Panc1 (cell line): Measurements from ENCODE around the gene PPP1R15A. TPM values are rescaled to one million over a fixed set of nuclear protein-coding genes. Genes with fewer than 3 reads are reported as not detected.

Source experiments
- ATAC-seq: fragments of 200-7000 bp; cut with Tn5 transposase; 2 replicates; pipeline ENCODE4 v1.9.1; 2020; ENCODE audit warnings: mild to moderate bottlenecking, moderate library complexity
- BruUV-seq: library from RNA; stranded (reverse); fragments of 400-500 nt; replicated peaks from 2 replicates; lab custom pipeline; 2021; lab: Mats Ljungman, UMichigan
- CTCF ChIA-PET: fragments of 300-600 bp; sonication (Branson Sonifier 250); formaldehyde crosslinking; loops from one replicate; lab custom pipeline; 2022; ENCODE audit warnings: antibody characterized with exemption; lab: Charles Lee
- POLR2A ChIA-PET: fragments of 300-600 bp; sonication (Branson Sonifier 250); formaldehyde crosslinking; loops from one replicate; lab custom pipeline; 2022; ENCODE audit warnings: antibody characterized with exemption; lab: Charles Lee
- DNase-seq: peaks from one replicate; pipeline ENCODE4 v3.0.0-alpha.2; 2010; ENCODE audit warnings: low read depth, low spot score
- H3K27ac ChIP-seq: 2 replicates; pipeline ENCODE4 v1.5.1; 2011; ENCODE audit warnings: mild to moderate bottlenecking, low read length, inconsistent platforms
- H3K27me3 ChIP-seq: fragments of 200-500 bp; sonication (Bioruptor generic); 2 replicates; pipeline ENCODE4 v1.6.0; 2014; ENCODE audit warnings: low read length, inconsistent platforms; ENCODE audit not compliant: control insufficient read depth, insufficient read depth
- H3K36me3 ChIP-seq: fragments of 200-500 bp; sonication (Bioruptor generic); 2 replicates; pipeline ENCODE4 v1.5.1; 2014; ENCODE audit warnings: inconsistent platforms, mild to moderate bottlenecking, low read length, moderate library complexity; ENCODE audit not compliant: control insufficient read depth, insufficient read depth
- H3K4me1 ChIP-seq: 2 replicates; pipeline ENCODE4 v1.5.1; 2011; ENCODE audit warnings: inconsistent platforms, mild to moderate bottlenecking, low read length, moderate library complexity; ENCODE audit not compliant: control insufficient read depth, insufficient read depth
- H3K4me3 ChIP-seq, 2 experiments: 2 replicates each; pipeline ENCODE4 v1.5.1; 2011 to 2012; ENCODE audit warnings: low read depth in 2 of 2, low read length in 2 of 2, mild to moderate bottlenecking in 2 of 2, inconsistent platforms in 1 of 2, moderate library complexity in 1 of 2
- H3K9me3 ChIP-seq: fragments of 200-500 bp; sonication (Bioruptor generic); 2 replicates; pipeline ENCODE4 v1.5.1; 2014; ENCODE audit warnings: low read depth, mild to moderate bottlenecking, inconsistent platforms, low read length, moderate library complexity; ENCODE audit not compliant: control insufficient read depth, insufficient read depth
- CTCF ChIP-seq: fragments of 450-650 bp; IDR thresholded peaks from 2 replicates; pipeline ENCODE4 v1.5.1; 2017; ENCODE audit warnings: mild to moderate bottlenecking
- POLR2AphosphoS5 ChIP-seq: IDR thresholded peaks from 2 replicates; pipeline ENCODE4 v1.6.1; 2012; ENCODE audit warnings: mild to moderate bottlenecking, low read depth, low read length, moderate library complexity
- SIN3A ChIP-seq: IDR thresholded peaks from 2 replicates; pipeline ENCODE4 v1.6.1; 2012; ENCODE audit warnings: low read depth, mild to moderate bottlenecking, low read length, moderate library complexity, borderline replicate concordance; ENCODE audit not compliant: insufficient read depth
- TCF7L2 ChIP-seq: IDR thresholded peaks from 2 replicates; pipeline ENCODE4 v1.6.1; 2011; ENCODE audit warnings: mild to moderate bottlenecking, low read depth, low read length, inconsistent platforms
- in situ Hi-C: cut with HindIII; loops from 2 replicates; pipeline ENCODE4 v1.10.0; 2016; ENCODE audit warnings: low sequenced_read_pairs, low pct_unique_long_range_greater_than_20kb
- intact Hi-C: fragments of 100-400 bp; cut with micrococcal nuclease; formaldehyde crosslinking; loops from one replicate; pipeline ENCODE4 v1.10.0; 2022; ENCODE audit not compliant: unreplicated experiment
- total RNA-seq: library from RNA; stranded (reverse); gene quantifications from one replicate; pipeline ENCODE4 v1.2.1, GENCODE V29; 2021; ENCODE audit not compliant: unreplicated experiment
- TF ChIP-seq, protein P1 (sequence below), 2 experiments: IDR thresholded peaks; 2 replicates each; pipeline ENCODE4 v1.6.1; 2011 to 2012; ENCODE audit warnings: low read depth in 2 of 2, control low read depth in 1 of 2, low read length in 1 of 2, mild to moderate bottlenecking in 1 of 2, moderate library complexity in 1 of 2; ENCODE audit not compliant: insufficient read depth in 1 of 2

The PPP1R15A gene
- total RNA-seq, 1 experiment from 2014 or later, result 27.1 TPM

- peak; percentile 74 for ATAC-seq
These were observed 35.9 kb upstream of the PPP1R15A start, which contains the start of gene HSD17B14 for GRCh38 chr19:48836089-48837017. TSS of gene HSD17B14 (minus strand) at chr19:48836491. CDS start at chr19:48836411, 80 bp downstream.

DNA sequence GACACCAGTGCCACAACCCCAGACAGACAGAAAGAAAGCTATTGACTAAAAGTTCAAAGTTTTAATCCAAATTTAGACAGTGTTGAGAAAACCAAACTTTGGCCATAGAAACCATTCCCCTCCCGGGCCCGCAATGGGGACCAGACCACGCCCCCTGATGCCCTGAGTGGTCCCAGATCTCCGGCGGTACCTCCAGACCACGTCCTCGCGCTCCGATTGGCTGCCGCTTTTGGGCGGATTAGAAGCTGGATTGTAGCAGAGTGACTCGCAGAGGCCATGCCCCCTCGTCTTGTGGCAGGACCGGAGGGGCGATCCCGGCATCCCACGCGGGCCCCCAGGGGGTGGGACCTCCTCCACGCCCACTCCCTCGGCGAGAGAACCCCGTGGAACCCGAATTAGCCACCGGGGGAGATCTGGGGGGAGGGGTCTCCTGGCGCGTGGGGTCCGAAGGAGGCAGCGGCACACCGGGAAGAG is 35.1 kb upstream of the PPP1R15A start:
- Histone ChIP-seq H3K4me1 (no peaks in the 10 kb centered on the region; the same call in 1 of the 2 replicates), H3K27me3 (no peaks in the 10 kb centered on the region), H3K36me3 (no peaks in the 10 kb centered on the region), H3K27ac (peak overlapping the region; percentile 86), H3K4me3 (peak overlapping the region; percentile 72 to 82), H3K9me3 (no peaks in the 10 kb centered on the region)
- ChIA-PET POLR2A (no interaction called here), CTCF (interaction anchor here (0.6 kb wide), 1 partner anchor 47 kb away, joined by 3 read pairs; no protein-coding TSS in a partner anchor)
- no peak for TF ChIP-seq POLR2AphosphoS5
- TF ChIP-seq TCF7L2, result no peak
- no peak for TF ChIP-seq CTCF
- TF ChIP-seq, protein P1, sequence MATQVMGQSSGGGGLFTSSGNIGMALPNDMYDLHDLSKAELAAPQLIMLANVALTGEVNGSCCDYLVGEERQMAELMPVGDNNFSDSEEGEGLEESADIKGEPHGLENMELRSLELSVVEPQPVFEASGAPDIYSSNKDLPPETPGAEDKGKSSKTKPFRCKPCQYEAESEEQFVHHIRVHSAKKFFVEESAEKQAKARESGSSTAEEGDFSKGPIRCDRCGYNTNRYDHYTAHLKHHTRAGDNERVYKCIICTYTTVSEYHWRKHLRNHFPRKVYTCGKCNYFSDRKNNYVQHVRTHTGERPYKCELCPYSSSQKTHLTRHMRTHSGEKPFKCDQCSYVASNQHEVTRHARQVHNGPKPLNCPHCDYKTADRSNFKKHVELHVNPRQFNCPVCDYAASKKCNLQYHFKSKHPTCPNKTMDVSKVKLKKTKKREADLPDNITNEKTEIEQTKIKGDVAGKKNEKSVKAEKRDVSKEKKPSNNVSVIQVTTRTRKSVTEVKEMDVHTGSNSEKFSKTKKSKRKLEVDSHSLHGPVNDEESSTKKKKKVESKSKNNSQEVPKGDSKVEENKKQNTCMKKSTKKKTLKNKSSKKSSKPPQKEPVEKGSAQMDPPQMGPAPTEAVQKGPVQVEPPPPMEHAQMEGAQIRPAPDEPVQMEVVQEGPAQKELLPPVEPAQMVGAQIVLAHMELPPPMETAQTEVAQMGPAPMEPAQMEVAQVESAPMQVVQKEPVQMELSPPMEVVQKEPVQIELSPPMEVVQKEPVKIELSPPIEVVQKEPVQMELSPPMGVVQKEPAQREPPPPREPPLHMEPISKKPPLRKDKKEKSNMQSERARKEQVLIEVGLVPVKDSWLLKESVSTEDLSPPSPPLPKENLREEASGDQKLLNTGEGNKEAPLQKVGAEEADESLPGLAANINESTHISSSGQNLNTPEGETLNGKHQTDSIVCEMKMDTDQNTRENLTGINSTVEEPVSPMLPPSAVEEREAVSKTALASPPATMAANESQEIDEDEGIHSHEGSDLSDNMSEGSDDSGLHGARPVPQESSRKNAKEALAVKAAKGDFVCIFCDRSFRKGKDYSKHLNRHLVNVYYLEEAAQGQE (IDR thresholded peaks at IDR 0.05; ENCODE audit: insufficient read depth in 1 of 2, low read depth in 2 of 2, low read length in 1 of 2), result no peak
- TF ChIP-seq SIN3A, result no peak
- no TSS peak for BruUV-seq
- ATAC-seq (peak; percentile 83), DNase-seq (no peak)
- intact Hi-C loops, result no loop called here
- in situ Hi-C loops, result no loop called here

More at GRCh38 chr19:48836089-48837017, 35.9 kb upstream of the PPP1R15A start, which contains the start of gene HSD17B14:
- DNase-seq, result no peak
- intact Hi-C loops, result no loop called here
- BruUV-seq, result TSS peak; percentile 92
- Histone ChIP-seq H3K36me3 (no peaks in the 10 kb centered on the region), H3K27me3 (no peaks in the 10 kb centered on the region), H3K4me1 (no peaks in the 10 kb centered on the region; the same call in 1 of the 2 replicates), H3K9me3 (no peaks in the 10 kb centered on the region), H3K4me3 (peak within 1 kb of the TSS; percentile 72 to 82), H3K27ac (peak within 1 kb of the TSS; percentile 86)
- no peak for TF ChIP-seq TCF7L2
- peak; percentile 63 for TF ChIP-seq CTCF
- no peak for TF ChIP-seq SIN3A
- in situ Hi-C loops, result no loop called here
- CTCF ChIA-PET, result interaction anchor here (0.6 kb wide), 3 partner anchors 46 to 135 kb away, joined by 3 to 7 read pairs (median 4); no protein-coding TSS in a partner anchor
- POLR2A ChIA-PET, result no interaction called here
